HepG2 (cell line): ENCODE measurements around the gene RXRG. TPM values are rescaled to one million over a fixed set of nuclear protein-coding genes. Genes with fewer than 3 reads are reported as not detected.

ENCODE experiments used
- ATAC-seq: fragments of 200-7000 bp; cut with Tn5 transposase; 3 replicates; pipeline ENCODE4 v1.9.1; 2020; ENCODE audit warnings: mild to moderate bottlenecking, moderate library complexity
- BruUV-seq: library from RNA; stranded (reverse); fragments of 400-500 nt; replicated peaks from 2 replicates; lab custom pipeline; 2021; lab: Mats Ljungman, UMichigan
- CTCF ChIA-PET: fragments of 300-600 bp; formaldehyde crosslinking; extraction: SDS; loops from one replicate; lab custom pipeline; 2021; ENCODE audit warnings: low total read pairs, inconsistent platforms, low intra/inter-chr PET ratio; lab: Yijun Ruan, JAX
- POLR2A ChIA-PET: fragments of 350-600 bp; sonication (Branson Sonifier 250); formaldehyde crosslinking; loops from one replicate; lab custom pipeline; 2020; ENCODE audit warnings: antibody characterized with exemption, inconsistent platforms; lab: Yijun Ruan, JAX
- DNase-seq: peaks from one replicate; pipeline ENCODE4 v3.0.0-alpha.2; 2015; ENCODE audit warnings: low spot score
- FAIRE-seq: peaks from 3 replicates; lab custom pipeline; 2011; peaks lifted over from hg19 to GRCh38; lab: Jason Lieb, UNC
- H2AFZ ChIP-seq: one replicate; pipeline ENCODE4 v1.6.1; 2011; ENCODE audit warnings: low read length, inconsistent platforms
- H3K27ac ChIP-seq: fragments of 300-600 bp; 3 replicates; pipeline ENCODE4 v1.8.0; 2011; ENCODE audit warnings: mixed run types, mild to moderate bottlenecking, mixed read lengths, low read length, inconsistent platforms; ENCODE audit not compliant: insufficient read depth; ENCODE audit errors: extremely low read length
- H3K27me3 ChIP-seq, 2 experiments: fragments of 200-600 bp in 1 of 2; 2 replicates in 1 of 2; 3 replicates in 1 of 2; pipeline versions ENCODE4 v1.6.0 to v1.8.0; 2011; ENCODE audit warnings: low read length in 2 of 2, mild to moderate bottlenecking in 2 of 2, moderate library complexity in 2 of 2, inconsistent platforms in 1 of 2; ENCODE audit not compliant: insufficient read depth in 2 of 2, control insufficient read depth in 1 of 2
- H3K36me3 ChIP-seq, 2 experiments: fragments of 200-600 bp in 1 of 2; replicated peaks in 1 of 2; 2 replicates in 1 of 2; 3 replicates in 1 of 2; pipeline versions ENCODE4 v1.5.1 to v1.8.0; 2011; ENCODE audit warnings: low read length in 2 of 2, inconsistent platforms in 1 of 2; ENCODE audit not compliant: insufficient read depth in 2 of 2, control insufficient read depth in 1 of 2
- H3K4me1 ChIP-seq: 2 replicates; pipeline ENCODE4 v1.5.1; 2012; ENCODE audit warnings: low read length, inconsistent platforms; ENCODE audit not compliant: insufficient read depth
- H3K4me2 ChIP-seq: 2 replicates; pipeline ENCODE4 v1.6.0; 2011; ENCODE audit warnings: low read depth, low read length, inconsistent platforms
- H3K4me3 ChIP-seq, 3 experiments: fragments of 200-600 bp in 1 of 3; sonication (generic), shearing (Covaris generic) in 1 of 3; replicated peaks in 1 of 3; 2 replicates each; pipeline ENCODE4 v1.5.1; 2011 to 2016; ENCODE audit warnings: low read length in 3 of 3, inconsistent platforms in 2 of 3, low read depth in 2 of 3, mild to moderate bottlenecking in 2 of 3, control low read depth in 1 of 3, mixed read lengths in 1 of 3; ENCODE audit not compliant: insufficient read depth in 1 of 3
- H3K79me2 ChIP-seq: one replicate; pipeline ENCODE4 v1.6.1; 2011; ENCODE audit warnings: low read length, inconsistent platforms; ENCODE audit not compliant: insufficient read depth
- H3K9ac ChIP-seq: 2 replicates; pipeline ENCODE4 v1.6.0; 2011; ENCODE audit warnings: mild to moderate bottlenecking, low read depth, low read length, inconsistent platforms; ENCODE audit not compliant: insufficient read depth
- H3K9me3 ChIP-seq: 2 replicates; pipeline ENCODE4 v1.5.1; 2012; ENCODE audit warnings: mild to moderate bottlenecking, low read length
- H4K20me1 ChIP-seq: 2 replicates; pipeline ENCODE4 v1.6.0; 2011; ENCODE audit warnings: inconsistent platforms, mild to moderate bottlenecking, low read length, moderate library complexity; ENCODE audit not compliant: insufficient read depth
- JUND ChIP-seq: sonication (generic); formaldehyde crosslinking; IDR thresholded peaks from 2 replicates; pipeline ENCODE4 v1.8.0; 2022; ENCODE audit warnings: mild to moderate bottlenecking, missing genetic modification reagents
- SNAPC2 ChIP-seq: sonication (generic); formaldehyde crosslinking; IDR thresholded peaks from 2 replicates; pipeline ENCODE4 v1.8.1; 2022; ENCODE audit warnings: mild to moderate bottlenecking, missing genetic modification reagents
- ZBTB10 ChIP-seq: sonication (generic); formaldehyde crosslinking; IDR thresholded peaks from 2 replicates; pipeline ENCODE4 v1.4.0; 2020; ENCODE audit warnings: missing genetic modification reagents, borderline replicate concordance
- ZC3H4 ChIP-seq: sonication (generic); formaldehyde crosslinking; IDR thresholded peaks from 2 replicates; pipeline ENCODE4 v1.4.0; 2020; ENCODE audit warnings: missing genetic modification reagents, borderline replicate concordance
- ZNF225 ChIP-seq: sonication (generic); formaldehyde crosslinking; IDR thresholded peaks from 2 replicates; pipeline ENCODE4 v1.4.0; 2020; ENCODE audit warnings: mild to moderate bottlenecking, missing genetic modification reagents
- ZNF772 ChIP-seq: sonication (generic); formaldehyde crosslinking; IDR thresholded peaks from 2 replicates; pipeline ENCODE4 v1.5.0; 2020; ENCODE audit warnings: mild to moderate bottlenecking, missing genetic modification reagents
- WGBS: methylation state at CpG from one replicate; pipeline ENCODE4 v1.1.6; 2017; ENCODE audit warnings: low lambda C conversion rate; 5-methylcytosine and 5-hydroxymethylcytosine counted together
- in situ Hi-C: cut with HindIII; loops from 2 replicates; pipeline ENCODE4 v1.10.0; 2017; ENCODE audit warnings: low pct_unique_long_range_greater_than_20kb; ENCODE audit not compliant: extremely low pct_ligation_motif_present
- intact Hi-C: fragments of 100-400 bp; cut with micrococcal nuclease; formaldehyde crosslinking; loops from one replicate; pipeline ENCODE4 v1.10.0; 2022; ENCODE audit not compliant: unreplicated experiment
- polyA plus RNA-seq, 8 experiments: library from polyadenylated mRNA; depleted of rRNA in 3 of 8; stranded (reverse) in 7 of 8; unstranded in 1 of 8; fragments of >200 nt; fragmentation: Illumina TruSeq in 4 of 8; extraction: Trizol in 4 of 8; gene quantifications; 2 replicates each; pipeline versions ENCODE4 v1.2.1 to v1.2.3, GENCODE V29; 2011 to 2016; ENCODE audit warnings: low read depth in 4 of 8, missing spikeins in 1 of 8, mixed read lengths in 1 of 8; ENCODE audit not compliant: insufficient read depth in 1 of 8
- total RNA-seq, 5 experiments: library from RNA; depleted of rRNA; stranded (reverse); fragments of >200 nt; fragmentation: Illumina TruSeq; extraction: Trizol; gene quantifications; 2 replicates each; pipeline ENCODE4 v1.2.3, GENCODE V29; 2016; ENCODE audit warnings: low read depth in 1 of 5

The RXRG gene
- total and polyA plus RNA-seq, 2 of the 13 experiments (the other 11 are each of a cell fraction or from before 2014, with no cell fraction given): not detected

GRCh38 chr1:165456861-165457260 lies 11.9 kb upstream of the RXRG start (continued):
- TF ChIP-seq ZBTB10: no peak
- no peak for TF ChIP-seq JUND
- no peak for TF ChIP-seq SNAPC2
- TF ChIP-seq, all 625 proteins: peak for 0

GRCh38 chr1:165456114-165456513 lies 11.2 kb upstream of the RXRG start:
- H3K79me2 ChIP-seq: no peaks in the 10 kb centered on the region
- H3K4me3 ChIP-seq: no peak overlapping the region
- CTCF ChIA-PET: no interaction called here
- no peak overlapping the region for H3K9ac ChIP-seq
- intact Hi-C loops (no loop called here), in situ Hi-C loops (no loop called here)
- H3K27me3 ChIP-seq: no peaks in the 10 kb centered on the region
- FAIRE-seq (no peak), ATAC-seq (no peak), DNase-seq (no peak)
- no peaks in the 10 kb centered on the region for H3K36me3 ChIP-seq
- no peaks in the 10 kb centered on the region for H4K20me1 ChIP-seq
- 0% methylated on average over 1 of the region's 1 CpG for WGBS
- H3K4me2 ChIP-seq: no peak overlapping the region
- POLR2A ChIA-PET: no interaction called here
- no peaks in the 10 kb centered on the region for H3K4me1 ChIP-seq
- no TSS peak for BruUV-seq
- H3K9me3 ChIP-seq: no peaks in the 10 kb centered on the region
- TF ChIP-seq ZNF225 (no peak), ZC3H4 (CRISPR knock-in tag) (no peak), ZNF772 (CRISPR knock-in tag) (no peak)
- no peak overlapping the region for H2AFZ ChIP-seq
- no peak overlapping the region for H3K27ac ChIP-seq
